ENCODE measurements around the gene PGBD5. TPM values are rescaled to one million over a fixed set of nuclear protein-coding genes. Genes with fewer than 3 reads are reported as not detected.

Gene PGBD5
- total RNA-seq, 1 donor from 2014 or later, result 1.8 TPM

GRCh38 chr1:230382001-230382491 lies 44.1 kb downstream of the PGBD5 start:
- H3K27me3 Mint-ChIP-seq (ENCODE audit: low read depth), result no peaks in the 10 kb centered on the region
- H3K4me3 Mint-ChIP-seq (ENCODE audit: unreplicated experiment), result no peak overlapping the region
- H3K36me3 Mint-ChIP-seq (ENCODE audit: low read depth), result peaks cover 10% of the 10 kb centered on the region
- DNase-seq (ENCODE audit: low spot score), result no peak
- H3K9me3 Mint-ChIP-seq (ENCODE audit: low read depth), result peaks cover 11% of the 10 kb centered on the region
- peaks cover 36% of the 10 kb centered on the region for H3K4me1 Mint-ChIP-seq (ENCODE audit: low read depth)
- TF ChIP-seq CTCF (IDR thresholded peaks at IDR 0.05), result no peak
- H3K27ac Mint-ChIP-seq (ENCODE audit: unreplicated experiment), result peak overlapping the region; percentile 58

- peak overlapping the region; percentile 58 for H3K27ac Mint-ChIP-seq (ENCODE audit: unreplicated experiment)
- H3K4me3 Mint-ChIP-seq (ENCODE audit: unreplicated experiment), result no peak overlapping the region
- H3K9me3 Mint-ChIP-seq (ENCODE audit: low read depth), result peaks cover 11% of the 10 kb centered on the region
- H3K27me3 Mint-ChIP-seq (ENCODE audit: low read depth), result no peaks in the 10 kb centered on the region
- peaks cover 10% of the 10 kb centered on the region for H3K36me3 Mint-ChIP-seq (ENCODE audit: low read depth)
- TF ChIP-seq CTCF (IDR thresholded peaks at IDR 0.05), result no peak
- peaks cover 38% of the 10 kb centered on the region for H3K4me1 Mint-ChIP-seq (ENCODE audit: low read depth)
- DNase-seq (ENCODE audit: low spot score), result no peak
Measured at GRCh38 chr1:230381585-230381984, 44.5 kb downstream of the PGBD5 start.

- H3K27ac Mint-ChIP-seq (ENCODE audit: unreplicated experiment), result no peak overlapping the region
Measured at GRCh38 chr1:230381049-230381467, 45.1 kb downstream of the PGBD5 start.

GRCh38 chr1:230379928-230380327 lies 46.2 kb downstream of the PGBD5 start:
- no peak for DNase-seq (ENCODE audit: low spot score)
- no peak for TF ChIP-seq CTCF (IDR thresholded peaks at IDR 0.05)
- Mint-ChIP-seq H3K36me3 (ENCODE audit: low read depth) (peaks cover 10% of the 10 kb centered on the region), H3K4me1 (ENCODE audit: low read depth) (peaks cover 44% of the 10 kb centered on the region), H3K27me3 (ENCODE audit: low read depth) (no peaks in the 10 kb centered on the region), H3K27ac (ENCODE audit: unreplicated experiment) (no peak overlapping the region), H3K9me3 (ENCODE audit: low read depth) (peaks cover 11% of the 10 kb centered on the region), H3K4me3 (ENCODE audit: unreplicated experiment) (no peak overlapping the region)

More at GRCh38 chr1:230381049-230381467, 45.1 kb downstream of the PGBD5 start:
- no peaks in the 10 kb centered on the region for H3K27me3 Mint-ChIP-seq (ENCODE audit: low read depth)
- peaks cover 11% of the 10 kb centered on the region for H3K9me3 Mint-ChIP-seq (ENCODE audit: low read depth)
- no peak overlapping the region for H3K4me3 Mint-ChIP-seq (ENCODE audit: unreplicated experiment)
- peak; percentile 78 for DNase-seq (ENCODE audit: low spot score)
- no peak for TF ChIP-seq CTCF (IDR thresholded peaks at IDR 0.05)
- peaks cover 10% of the 10 kb centered on the region for H3K36me3 Mint-ChIP-seq (ENCODE audit: low read depth)
- peaks cover 38% of the 10 kb centered on the region for H3K4me1 Mint-ChIP-seq (ENCODE audit: low read depth)

- Mint-ChIP-seq H3K4me3 (ENCODE audit: unreplicated experiment) (no peak overlapping the region), H3K9me3 (ENCODE audit: low read depth) (peaks cover 11% of the 10 kb centered on the region), H3K27me3 (ENCODE audit: low read depth) (no peaks in the 10 kb centered on the region), H3K36me3 (ENCODE audit: low read depth) (peaks cover 10% of the 10 kb centered on the region), H3K4me1 (ENCODE audit: low read depth) (peaks cover 44% of the 10 kb centered on the region), H3K27ac (ENCODE audit: unreplicated experiment) (no peak overlapping the region)
- no peak for DNase-seq (ENCODE audit: low spot score)
- no peak for TF ChIP-seq CTCF (IDR thresholded peaks at IDR 0.05)
Measured at GRCh38 chr1:230379462-230379861, 46.7 kb downstream of the PGBD5 start.

Measured in chondrocyte (in vitro differentiated cells).